ENCODE results near the gene MRS2.
"Not testable (repeated sequence)": the region's sequence is repeated elsewhere in the genome, so short reads cannot be mapped to it uniquely, and the experiment has no call there.

The MRS2 gene

DNA sequence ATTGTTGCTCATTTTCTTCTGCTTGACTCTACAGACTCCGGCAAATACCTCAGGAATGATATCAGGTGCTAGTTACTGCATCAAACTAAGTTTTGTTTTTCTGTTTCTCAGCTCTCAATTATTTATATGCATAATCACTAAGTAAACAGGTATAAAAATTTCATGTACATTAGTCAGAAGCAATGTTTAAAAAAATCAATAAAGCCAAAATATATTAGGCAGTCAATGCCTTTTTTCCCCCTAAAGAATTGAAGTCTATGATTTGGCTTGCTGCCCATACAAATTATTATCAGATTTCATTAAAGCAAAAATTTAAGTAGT is 20.6 kb upstream of the MRS2 start:
- Histone ChIP-seq H3K27me3 (ENCODE audit: low read length) (no peaks in the 10 kb centered on the region), H3K27ac (ENCODE audit: low read depth, low read length) (no peak overlapping the region), H3K9me3 (ENCODE audit: insufficient read depth, low read length) (no peaks in the 10 kb centered on the region), H4K20me1 (ENCODE audit: low read depth, low read length) (no peaks in the 10 kb centered on the region), H3F3A (ENCODE audit: insufficient read depth) (no peaks in the 10 kb centered on the region), H3K36me3 (ENCODE audit: low read length) (no peaks in the 10 kb centered on the region), H3K9ac (ENCODE audit: low read length) (no peak overlapping the region), H3K4me3 (ENCODE audit: insufficient read depth, low read length, poor library complexity, severe bottlenecking) (no peak overlapping the region), H3K79me2 (ENCODE audit: insufficient read depth, low read length) (no peaks in the 10 kb centered on the region), H3K4me2 (ENCODE audit: low read depth, low read length, poor library complexity, severe bottlenecking) (no peak overlapping the region), H2AFZ (ENCODE audit: low read depth, low read length, severe bottlenecking) (no peak overlapping the region), H3K9me2 (replicated peaks; ENCODE audit: insufficient read depth, low read length) (no peaks in the 10 kb centered on the region)
- TF ChIP-seq EZH2phosphoT487 (conservative IDR thresholded peaks at IDR 0.05; ENCODE audit: low read length) = no peak
- TF ChIP-seq, protein P1, sequence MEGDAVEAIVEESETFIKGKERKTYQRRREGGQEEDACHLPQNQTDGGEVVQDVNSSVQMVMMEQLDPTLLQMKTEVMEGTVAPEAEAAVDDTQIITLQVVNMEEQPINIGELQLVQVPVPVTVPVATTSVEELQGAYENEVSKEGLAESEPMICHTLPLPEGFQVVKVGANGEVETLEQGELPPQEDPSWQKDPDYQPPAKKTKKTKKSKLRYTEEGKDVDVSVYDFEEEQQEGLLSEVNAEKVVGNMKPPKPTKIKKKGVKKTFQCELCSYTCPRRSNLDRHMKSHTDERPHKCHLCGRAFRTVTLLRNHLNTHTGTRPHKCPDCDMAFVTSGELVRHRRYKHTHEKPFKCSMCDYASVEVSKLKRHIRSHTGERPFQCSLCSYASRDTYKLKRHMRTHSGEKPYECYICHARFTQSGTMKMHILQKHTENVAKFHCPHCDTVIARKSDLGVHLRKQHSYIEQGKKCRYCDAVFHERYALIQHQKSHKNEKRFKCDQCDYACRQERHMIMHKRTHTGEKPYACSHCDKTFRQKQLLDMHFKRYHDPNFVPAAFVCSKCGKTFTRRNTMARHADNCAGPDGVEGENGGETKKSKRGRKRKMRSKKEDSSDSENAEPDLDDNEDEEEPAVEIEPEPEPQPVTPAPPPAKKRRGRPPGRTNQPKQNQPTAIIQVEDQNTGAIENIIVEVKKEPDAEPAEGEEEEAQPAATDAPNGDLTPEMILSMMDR (IDR thresholded peaks at IDR 0.05; ENCODE audit: insufficient read depth, low read length, poor library complexity, severe bottlenecking) = no peak

DNA sequence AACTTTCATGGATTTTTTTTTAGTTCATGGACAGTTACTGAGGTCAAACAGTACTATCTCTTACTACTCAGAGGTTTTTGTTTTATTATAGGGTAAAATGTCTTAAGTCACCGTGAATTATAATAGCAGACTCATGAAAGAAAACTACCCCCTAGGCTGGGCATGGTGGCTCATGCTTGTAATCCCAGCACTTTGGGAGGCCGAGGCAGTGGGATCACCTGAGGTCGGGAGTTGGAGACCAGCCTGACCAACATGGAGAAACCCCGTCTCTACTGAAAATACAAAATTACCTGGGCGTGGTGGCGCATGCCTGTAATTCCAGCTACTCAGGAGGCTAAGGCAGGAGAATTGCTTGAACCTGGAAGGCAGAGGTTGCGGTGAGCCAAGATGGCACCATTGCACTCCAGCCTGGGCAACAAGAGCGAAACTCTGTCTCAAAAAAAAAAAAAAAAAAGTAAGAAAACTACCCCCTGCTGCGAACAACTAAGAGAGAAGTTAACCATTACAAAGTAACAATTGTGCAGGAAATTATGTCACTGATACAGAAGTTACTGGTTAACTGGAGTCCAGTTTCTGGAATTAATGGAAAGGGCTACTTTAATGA is 19.7 kb upstream of the MRS2 start:
- not testable (repeated sequence) for H3K79me2 ChIP-seq (ENCODE audit: insufficient read depth, low read length); H3K9ac ChIP-seq (ENCODE audit: low read length); H2AFZ ChIP-seq (ENCODE audit: low read depth, low read length, severe bottlenecking); H4K20me1 ChIP-seq (ENCODE audit: low read depth, low read length); H3F3A ChIP-seq (ENCODE audit: insufficient read depth); H3K9me3 ChIP-seq (ENCODE audit: insufficient read depth, low read length); H3K27me3 ChIP-seq (ENCODE audit: low read length); H3K27ac ChIP-seq (ENCODE audit: low read depth, low read length); H3K4me3 ChIP-seq (ENCODE audit: insufficient read depth, low read length, poor library complexity, severe bottlenecking); H3K4me2 ChIP-seq (ENCODE audit: low read depth, low read length, poor library complexity, severe bottlenecking); H3K9me2 ChIP-seq (replicated peaks; ENCODE audit: insufficient read depth, low read length); H3K36me3 ChIP-seq (ENCODE audit: low read length)

DNA sequence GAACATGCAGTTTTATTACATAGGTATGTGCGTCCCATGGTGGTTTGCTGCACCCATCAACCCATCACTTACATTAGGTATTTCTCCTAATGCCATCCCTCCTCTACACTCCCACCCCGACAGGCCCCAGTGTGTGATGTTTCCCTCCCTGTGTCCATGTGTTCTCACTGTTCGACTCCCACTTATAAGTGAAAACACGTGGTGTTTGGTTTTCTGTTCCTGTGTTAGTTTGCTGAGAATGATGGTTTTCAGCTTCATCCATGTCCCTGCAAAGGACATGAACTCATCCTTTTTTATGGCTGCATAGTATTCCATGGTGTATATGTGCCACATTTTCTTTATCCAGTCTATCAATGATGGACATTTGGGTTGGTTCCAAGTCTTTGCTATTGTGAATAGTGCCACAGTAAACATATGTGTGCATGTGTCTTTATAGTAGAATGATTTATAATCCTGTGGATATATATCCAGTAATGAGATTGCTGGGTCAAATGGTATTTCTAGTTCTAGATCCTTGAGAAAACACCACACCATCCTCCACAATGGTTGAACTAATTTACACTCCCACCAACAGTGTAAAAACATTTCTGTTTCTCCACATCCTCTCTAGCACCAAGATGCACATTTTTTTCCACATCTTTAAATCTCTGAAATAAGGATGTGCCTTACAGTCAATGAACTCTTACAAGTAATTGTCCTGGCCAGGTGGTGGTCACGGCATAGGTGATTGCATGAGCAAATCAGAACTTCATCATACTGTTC is 18.2 kb upstream of the MRS2 start:
- H3K27me3 ChIP-seq (ENCODE audit: low read length); H3K9me2 ChIP-seq (replicated peaks; ENCODE audit: insufficient read depth, low read length); H3K79me2 ChIP-seq (ENCODE audit: insufficient read depth, low read length); H3K9ac ChIP-seq (ENCODE audit: low read length); H3K4me3 ChIP-seq (ENCODE audit: insufficient read depth, low read length, poor library complexity, severe bottlenecking); H3K9me3 ChIP-seq (ENCODE audit: insufficient read depth, low read length); H4K20me1 ChIP-seq (ENCODE audit: low read depth, low read length); H3K36me3 ChIP-seq (ENCODE audit: low read length); H2AFZ ChIP-seq (ENCODE audit: low read depth, low read length, severe bottlenecking); H3K4me2 ChIP-seq (ENCODE audit: low read depth, low read length, poor library complexity, severe bottlenecking); H3K27ac ChIP-seq (ENCODE audit: low read depth, low read length); H3F3A ChIP-seq (ENCODE audit: insufficient read depth): not testable (repeated sequence)

DNA sequence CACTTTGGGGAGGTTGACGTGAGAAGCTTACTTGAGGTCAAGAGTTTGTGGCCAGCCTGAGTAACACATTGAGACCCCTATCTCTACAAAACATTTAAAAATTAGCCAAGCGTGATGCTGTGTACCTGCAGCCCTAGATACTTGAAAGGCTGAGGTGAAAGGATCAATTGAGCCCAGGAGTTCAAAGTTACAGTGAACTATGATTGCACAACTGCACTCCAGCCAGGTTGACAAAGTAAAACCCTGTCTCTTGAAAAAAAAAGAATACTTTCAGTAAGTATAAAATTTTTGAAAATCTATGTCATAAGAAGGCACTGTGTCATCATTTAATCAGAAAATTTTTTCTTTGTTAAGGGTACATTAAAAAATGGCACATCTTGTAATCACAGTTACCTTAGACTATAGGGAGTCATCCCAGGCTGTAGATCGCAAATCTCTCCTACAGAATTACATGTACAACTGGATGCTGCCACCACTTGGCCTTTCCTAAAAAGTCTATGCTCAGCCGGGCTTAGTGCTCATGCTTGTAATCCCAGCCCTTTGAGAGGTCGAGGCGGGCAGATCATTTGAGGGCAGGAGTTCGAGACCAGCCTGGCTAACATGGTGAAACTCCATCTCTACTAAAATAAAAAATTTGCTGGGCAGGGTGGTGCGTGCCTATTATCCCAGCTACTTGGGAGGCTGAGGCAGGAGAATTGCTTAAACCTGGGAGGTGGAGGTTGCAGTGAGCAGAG is 17.0 kb upstream of the MRS2 start:
- H2AFZ ChIP-seq (ENCODE audit: low read depth, low read length, severe bottlenecking) = no peak overlapping the region
- no peak overlapping the region for H3K4me2 ChIP-seq (ENCODE audit: low read depth, low read length, poor library complexity, severe bottlenecking)
- no peaks in the 10 kb centered on the region for H4K20me1 ChIP-seq (ENCODE audit: low read depth, low read length)
- H3K36me3 ChIP-seq (ENCODE audit: low read length) = no peaks in the 10 kb centered on the region
- no peaks in the 10 kb centered on the region for H3K79me2 ChIP-seq (ENCODE audit: insufficient read depth, low read length)
- H3F3A ChIP-seq (ENCODE audit: insufficient read depth) = no peaks in the 10 kb centered on the region
- H3K9me2 ChIP-seq (replicated peaks; ENCODE audit: insufficient read depth, low read length) = no peaks in the 10 kb centered on the region
- no peak overlapping the region for H3K4me3 ChIP-seq (ENCODE audit: insufficient read depth, low read length, poor library complexity, severe bottlenecking)
- H3K9me3 ChIP-seq (ENCODE audit: insufficient read depth, low read length) = no peaks in the 10 kb centered on the region
- H3K27me3 ChIP-seq (ENCODE audit: low read length) = no peaks in the 10 kb centered on the region
- H3K27ac ChIP-seq (ENCODE audit: low read depth, low read length) = no peak overlapping the region
- H3K9ac ChIP-seq (ENCODE audit: low read length) = no peak overlapping the region
- no peak for TF ChIP-seq EZH2phosphoT487 (conservative IDR thresholded peaks at IDR 0.05; ENCODE audit: low read length)
- TF ChIP-seq, protein P1 (IDR thresholded peaks at IDR 0.05; ENCODE audit: insufficient read depth, low read length, poor library complexity, severe bottlenecking) = no peak

Data from SU-DHL-6 (cell line).